Stomach (tissue), 9 donors: ENCODE data around the gene BORCS5. TPM values are rescaled to one million over a fixed set of nuclear protein-coding genes. Genes with fewer than 3 reads are reported as not detected.

ENCODE experiments used
- DNase-seq, 2 donors: peaks; one replicate each; pipeline versions ENCODE4 v3.0.0 to v3.0.0-alpha.2; 2013 to 2019
- H3K27ac ChIP-seq, 5 donors: fragments of 200-600 bp in 4 of 5; sonication (generic) in 4 of 5; one replicate each; pipeline ENCODE4 v1.5.1; 2013 to 2019; ENCODE audit warnings: mild to moderate bottlenecking in 1 of 5, moderate library complexity in 1 of 5
- H3K27me3 ChIP-seq, 3 donors: fragments of 200-600 bp; sonication (generic); one replicate each; pipeline ENCODE4 v1.5.1; 2017 to 2019; ENCODE audit warnings: mixed run types in 1 of 3
- H3K36me3 ChIP-seq, 4 donors: fragments of 200-600 bp; sonication (generic); 1 replicate in 3 of 4; 2 replicates in 1 of 4; pipeline ENCODE4 v1.5.1; 2016 to 2019
- H3K4me1 ChIP-seq, 4 donors: fragments of 200-600 bp; sonication (generic); one replicate each; pipeline ENCODE4 v1.5.1; 2016 to 2019
- H3K4me3 ChIP-seq, 4 donors: fragments of 200-600 bp; sonication (generic) in 3 of 4; one replicate each; pipeline ENCODE4 v1.5.1; 2016 to 2019; ENCODE audit warnings: mild to moderate bottlenecking in 1 of 4
- H3K9me3 ChIP-seq, 4 donors: fragments of 200-600 bp; sonication (generic); one replicate each; pipeline ENCODE4 v1.5.1; 2016 to 2019
- CTCF ChIP-seq, 7 experiments: fragments of 450-650 bp in 4 of 7; fragments of 200-600 bp in 3 of 7; sonication (generic) in 3 of 7; IDR thresholded peaks; one replicate each; pipeline ENCODE4 v1.5.1; 2016 to 2019; ENCODE audit warnings: antibody characterized with exemption in 7 of 7, control low read depth in 2 of 7, mild to moderate bottlenecking in 1 of 7
- EP300 ChIP-seq: sonication (generic); formaldehyde crosslinking; IDR thresholded peaks from one replicate; pipeline ENCODE4 v1.6.1; 2017; ENCODE audit warnings: antibody characterized with exemption
- POLR2A ChIP-seq, 4 donors: fragments of 450-650 bp; IDR thresholded peaks; one replicate each; pipeline ENCODE4 v1.6.1; 2016; ENCODE audit warnings: antibody characterized with exemption in 4 of 4, control low read depth in 2 of 4, mild to moderate bottlenecking in 1 of 4, moderate library complexity in 1 of 4
- POLR2AphosphoS5 ChIP-seq, 3 donors: sonication (generic); formaldehyde crosslinking; IDR thresholded peaks; one replicate each; pipeline ENCODE4 v1.6.1; 2016; ENCODE audit warnings: antibody characterized with exemption in 3 of 3
- WGBS, 5 donors: extraction: QIAGEN DNeasy Blood & Tissue Kit in 3 of 5; methylation state at CpG; one replicate each; pipeline versions ENCODE4 v1.1.5 to v1.1.7; 2013 to 2018; 5-methylcytosine and 5-hydroxymethylcytosine counted together
- intact Hi-C: fragments of 100-400 bp; cut with DNase I; formaldehyde crosslinking; loops from one replicate; pipeline ENCODE4 v1.15.1; 2023; ENCODE audit warnings: low total_unique reads
- polyA plus RNA-seq, 3 donors: library from polyadenylated mRNA; stranded (reverse); fragments of 200-250 nt; gene quantifications; one replicate each; pipeline ENCODE4 v1.2.3, GENCODE V29; 2013
- total RNA-seq, 5 donors: library from RNA; depleted of rRNA; stranded (reverse); fragments of >200 nt; gene quantifications; one replicate each; pipeline versions ENCODE4 v1.1.0 to v1.2.3, GENCODE V29; 2014 to 2016
- donor health status: healthy with polysubstance abuse.
- donor health status: Bipolar disorder and iron deficiency.
- donor health status: healthy.

BORCS5 gene
- total and polyA plus RNA-seq, 8 donors: 1.3 to 49.0 (median 7.5) TPM

- DNase-seq: no peak
- intact Hi-C loops: no loop called here
- Histone ChIP-seq H3K36me3 (no peaks in the 10 kb centered on the region), H3K27me3 (no peaks in the 10 kb centered on the region), H3K9me3 (no peaks in the 10 kb centered on the region), H3K4me1 (peaks cover 0 to 30% (median 19%) of the 10 kb centered on the region in 4 donors), H3K27ac (no peak overlapping the region), H3K4me3 (no peak overlapping the region)
- TF ChIP-seq POLR2A (IDR thresholded peaks at IDR 0.05) (no peak), POLR2AphosphoS5 (IDR thresholded peaks at IDR 0.05) (no peak)
- WGBS, 5 donors: 93 to 100% (median 98%) methylated on average over 1 of the region's 1 CpG
Observed at GRCh38 chr12:12453635-12454034, 96.8 kb downstream of the BORCS5 start.

GRCh38 chr12:12454315-12454714 is 97.4 kb downstream of the BORCS5 start:
- no peak overlapping the region for H3K4me3 ChIP-seq
- intact Hi-C loops: no loop called here
- H3K27me3 ChIP-seq: no peaks in the 10 kb centered on the region
- H3K9me3 ChIP-seq: no peaks in the 10 kb centered on the region
- no peak overlapping the region for H3K27ac ChIP-seq
- H3K36me3 ChIP-seq: no peaks in the 10 kb centered on the region
- no peak for DNase-seq
- TF ChIP-seq POLR2AphosphoS5 (IDR thresholded peaks at IDR 0.05) (no peak), EP300 (no peak), CTCF (IDR thresholded peaks at IDR 0.05) (no peak), POLR2A (IDR thresholded peaks at IDR 0.05) (no peak)
- peaks cover 0 to 25% (median 17%) of the 10 kb centered on the region in 4 donors for H3K4me1 ChIP-seq

GRCh38 chr12:12456637-12457036 is 99.8 kb downstream of the BORCS5 start:
- no peak for DNase-seq

GRCh38 chr12:12460935-12461922 is 104.4 kb downstream of the BORCS5 start:
- Histone ChIP-seq H3K36me3 (peaks cover 0 to 11% (median 10%) of the 10 kb centered on the region in 4 donors), H3K4me1 (peaks cover 0 to 11% (median 8%) of the 10 kb centered on the region in 4 donors), H3K9me3 (no peaks in the 10 kb centered on the region), H3K27me3 (no peaks in the 10 kb centered on the region), H3K4me3 (no peak overlapping the region), H3K27ac (no peak overlapping the region)
- DNase-seq: no peak
- intact Hi-C loops: no loop called here
- 75 to 83% (median 77%) methylated on average over 8 of the region's 8 CpGs for WGBS, 5 donors
- TF ChIP-seq POLR2A (IDR thresholded peaks at IDR 0.05) (no peak), CTCF (IDR thresholded peaks at IDR 0.05) (no peak), EP300 (no peak), POLR2AphosphoS5 (IDR thresholded peaks at IDR 0.05) (no peak)

More at GRCh38 chr12:12456637-12457036, 99.8 kb downstream of the BORCS5 start:
- Histone ChIP-seq H3K36me3 (no peaks in the 10 kb centered on the region), H3K27me3 (no peaks in the 10 kb centered on the region), H3K9me3 (no peaks in the 10 kb centered on the region), H3K27ac (no peak overlapping the region), H3K4me1 (peaks cover 0 to 8% (median 3%) of the 10 kb centered on the region in 4 donors), H3K4me3 (no peak overlapping the region)
- intact Hi-C loops: no loop called here
- TF ChIP-seq POLR2AphosphoS5 (IDR thresholded peaks at IDR 0.05): no peak
- TF ChIP-seq CTCF (IDR thresholded peaks at IDR 0.05): no peak
- no peak for TF ChIP-seq EP300
- no peak for TF ChIP-seq POLR2A (IDR thresholded peaks at IDR 0.05)
- 68 to 88% (median 76%) methylated on average over 5 of the region's 5 CpGs for WGBS, 5 donors

- Histone ChIP-seq H3K36me3 (peaks cover 0 to 17% (median 13%) of the 10 kb centered on the region in 4 donors), H3K4me3 (no peak overlapping the region), H3K4me1 (peaks cover 0 to 11% (median 8%) of the 10 kb centered on the region in 4 donors), H3K27ac (no peak overlapping the region), H3K9me3 (no peaks in the 10 kb centered on the region), H3K27me3 (no peaks in the 10 kb centered on the region)
- DNase-seq: no peak
- WGBS, 5 donors: 60 to 88% (median 71%) methylated on average over 5 of the region's 5 CpGs
- intact Hi-C loops: no loop called here
- TF ChIP-seq POLR2A (IDR thresholded peaks at IDR 0.05) (no peak), POLR2AphosphoS5 (IDR thresholded peaks at IDR 0.05) (no peak), CTCF (IDR thresholded peaks at IDR 0.05) (no peak), EP300 (no peak)
Observed at GRCh38 chr12:12461923-12462315, 105.0 kb downstream of the BORCS5 start.
